Stimulated activated CD4-positive, alpha-beta T cell treated with anti-CD3 and anti-CD28 coated beads, Interleukin-12 subunit alpha, Interleukin-12 subunit beta, amount 100 ng/mL, for 4 hours (primary cell): Measurements from ENCODE around the gene TULP4.
"Not testable (repeated sequence)": the region's sequence is repeated elsewhere in the genome, so short reads cannot be mapped to it uniquely, and the experiment has no call there.

ENCODE experiments used
- DNase-seq: peaks from one replicate; pipeline ENCODE4 v3.0.0-alpha.2; 2020

The TULP4 gene

GRCh38 chr6:158312165-158312564 is at the start of gene TULP4:
TULP4 (plus strand) TSS chr6:158312465; CDS start chr6:158314017, 1,552 bp downstream.
- no peak for DNase-seq

- no peak for DNase-seq
These were observed 49.5 kb upstream of the TULP4 start for GRCh38 chr6:158262755-158263154.

- DNase-seq, result no peak
These were observed 48.1 kb upstream of the TULP4 start for GRCh38 chr6:158264180-158264579.

- no peak for DNase-seq
These were observed 46.1 kb upstream of the TULP4 start for GRCh38 chr6:158266131-158266530.

GRCh38 chr6:158268361-158269147 is 43.7 kb upstream of the TULP4 start:
- DNase-seq, result no peak

- no peak for DNase-seq
These were observed 42.6 kb upstream of the TULP4 start for GRCh38 chr6:158269657-158270056.

- DNase-seq, result no peak
These were observed 41.7 kb upstream of the TULP4 start for GRCh38 chr6:158270389-158271127.

GRCh38 chr6:158272324-158272723 is 39.9 kb upstream of the TULP4 start:
- no peak for DNase-seq

GRCh38 chr6:158278004-158278403 is 34.3 kb upstream of the TULP4 start:
- DNase-seq, result no peak

- DNase-seq, result no peak
These were observed 32.6 kb upstream of the TULP4 start for GRCh38 chr6:158279615-158280014.

- no peak for DNase-seq
These were observed 28.8 kb upstream of the TULP4 start for GRCh38 chr6:158283304-158283980.

- no peak for DNase-seq
These were observed 28.0 kb upstream of the TULP4 start for GRCh38 chr6:158284007-158284875.

- no peak for DNase-seq
These were observed 27.2 kb upstream of the TULP4 start for GRCh38 chr6:158284876-158285655.

- DNase-seq, result no peak
These were observed 26.6 kb upstream of the TULP4 start for GRCh38 chr6:158285656-158286021.

- DNase-seq, result no peak
These were observed 25.9 kb upstream of the TULP4 start for GRCh38 chr6:158286413-158286812.

GRCh38 chr6:158287047-158287446 is 25.2 kb upstream of the TULP4 start:
- DNase-seq, result no peak

GRCh38 chr6:158290040-158290439 is 22.2 kb upstream of the TULP4 start:
- DNase-seq, result no peak

GRCh38 chr6:158290659-158291058 is 21.6 kb upstream of the TULP4 start:
- DNase-seq, result peak; percentile 47

GRCh38 chr6:158292016-158292415 is 20.2 kb upstream of the TULP4 start:
- DNase-seq, result no peak

- no peak for DNase-seq
These were observed 19.1 kb upstream of the TULP4 start for GRCh38 chr6:158293122-158293521.

GRCh38 chr6:158295976-158296853 is 16.1 kb upstream of the TULP4 start:
- DNase-seq, result not testable (repeated sequence)
